ENCODE results near the gene IDE. TPM values are rescaled to one million over a fixed set of nuclear protein-coding genes. Genes with fewer than 3 reads are reported as not detected.

IDE gene
- total and polyA plus RNA-seq, 2 of the 13 experiments (the other 11 are each of a cell fraction or from before 2014, with no cell fraction given) = 16.1 to 52.1 TPM

DNA sequence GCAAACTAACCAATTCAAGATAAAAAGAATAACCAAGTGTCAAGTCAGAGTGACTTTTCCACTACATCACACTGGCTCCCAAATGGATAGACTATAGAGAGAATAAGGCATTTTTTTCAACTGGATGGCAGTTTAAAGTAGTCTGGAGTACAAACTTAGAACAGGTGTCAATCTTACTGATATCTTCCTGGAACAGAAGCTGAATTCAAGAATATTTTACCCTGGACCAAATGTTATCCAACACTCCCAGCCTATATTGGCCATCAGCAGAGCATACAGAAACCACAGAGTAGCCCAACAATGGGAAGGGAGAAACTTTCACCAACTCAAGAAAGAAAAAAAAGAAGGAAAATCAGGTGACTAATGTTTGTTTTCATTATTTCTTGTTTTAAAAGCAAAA lies 11.5 kb downstream of the IDE start (continued):
- TF ChIP-seq, protein P1, sequence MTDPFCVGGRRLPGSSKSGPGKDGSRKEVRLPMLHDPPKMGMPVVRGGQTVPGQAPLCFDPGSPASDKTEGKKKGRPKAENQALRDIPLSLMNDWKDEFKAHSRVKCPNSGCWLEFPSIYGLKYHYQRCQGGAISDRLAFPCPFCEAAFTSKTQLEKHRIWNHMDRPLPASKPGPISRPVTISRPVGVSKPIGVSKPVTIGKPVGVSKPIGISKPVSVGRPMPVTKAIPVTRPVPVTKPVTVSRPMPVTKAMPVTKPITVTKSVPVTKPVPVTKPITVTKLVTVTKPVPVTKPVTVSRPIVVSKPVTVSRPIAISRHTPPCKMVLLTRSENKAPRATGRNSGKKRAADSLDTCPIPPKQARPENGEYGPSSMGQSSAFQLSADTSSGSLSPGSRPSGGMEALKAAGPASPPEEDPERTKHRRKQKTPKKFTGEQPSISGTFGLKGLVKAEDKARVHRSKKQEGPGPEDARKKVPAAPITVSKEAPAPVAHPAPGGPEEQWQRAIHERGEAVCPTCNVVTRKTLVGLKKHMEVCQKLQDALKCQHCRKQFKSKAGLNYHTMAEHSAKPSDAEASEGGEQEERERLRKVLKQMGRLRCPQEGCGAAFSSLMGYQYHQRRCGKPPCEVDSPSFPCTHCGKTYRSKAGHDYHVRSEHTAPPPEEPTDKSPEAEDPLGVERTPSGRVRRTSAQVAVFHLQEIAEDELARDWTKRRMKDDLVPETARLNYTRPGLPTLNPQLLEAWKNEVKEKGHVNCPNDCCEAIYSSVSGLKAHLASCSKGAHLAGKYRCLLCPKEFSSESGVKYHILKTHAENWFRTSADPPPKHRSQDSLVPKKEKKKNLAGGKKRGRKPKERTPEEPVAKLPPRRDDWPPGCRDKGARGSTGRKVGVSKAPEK (CRISPR knock-in tag; IDR thresholded peaks at IDR 0.05; ENCODE audit: borderline replicate concordance) = no peak
- TF ChIP-seq ZNF644 (CRISPR knock-in tag; IDR thresholded peaks at IDR 0.05; ENCODE audit: low read depth) = no peak

DNA sequence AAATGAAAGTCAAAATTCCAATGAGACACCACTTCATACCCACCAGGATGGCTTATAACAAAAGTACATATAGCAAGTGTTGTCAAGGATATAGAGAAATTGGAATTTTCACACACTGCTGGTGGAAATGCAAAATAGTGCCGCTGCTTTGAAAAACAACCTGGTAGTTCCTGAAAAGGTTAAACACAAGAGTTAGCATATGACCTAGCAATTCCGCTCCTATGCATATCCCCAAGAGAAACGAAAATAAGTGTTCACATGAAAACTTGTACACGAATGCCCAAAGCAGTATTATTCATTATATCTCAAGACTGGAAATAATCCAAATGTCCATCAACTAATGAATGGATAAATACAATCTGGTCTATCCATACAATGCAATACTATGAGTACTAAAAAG lies 14.8 kb downstream of the IDE start:
- FAIRE-seq (no peak), ATAC-seq (no peak), DNase-seq (ENCODE audit: low spot score) (no peak)
- no TSS peak for BruUV-seq (replicated peaks)
- Histone ChIP-seq H4K20me1 (ENCODE audit: insufficient read depth, low read length) (no peaks in the 10 kb centered on the region; the same call in 1 of the 2 replicates), H3K4me1 (ENCODE audit: insufficient read depth, low read length) (no peaks in the 10 kb centered on the region), H3K27ac (ENCODE audit: extremely low read length, insufficient read depth, low read length) (no peak overlapping the region), H3K79me2 (ENCODE audit: insufficient read depth, low read length) (peaks cover 20% of the 10 kb centered on the region), H2AFZ (ENCODE audit: low read length) (no peak overlapping the region), H3K4me2 (ENCODE audit: low read depth, low read length) (no peak overlapping the region), H3K9me3 (ENCODE audit: low read length) (no peaks in the 10 kb centered on the region), H3K9ac (ENCODE audit: insufficient read depth, low read depth, low read length) (no peak overlapping the region), H3K27me3 (ENCODE audit: control insufficient read depth in 1 of 2, insufficient read depth in 2 of 2, low read length in 2 of 2) (no peaks in the 10 kb centered on the region), H3K4me3 (replicated peaks in 1 of 3; ENCODE audit: insufficient read depth in 1 of 3, low read depth in 2 of 3, low read length in 3 of 3) (no peak overlapping the region), H3K36me3 (replicated peaks in 1 of 2; ENCODE audit: control insufficient read depth in 1 of 2, insufficient read depth in 2 of 2, low read length in 2 of 2) (peaks cover 5 to 26% of the 10 kb centered on the region in 2 experiments)
- intact Hi-C loops (cut with micrococcal nuclease; ENCODE audit: unreplicated experiment) = no loop called here
- 97% methylated on average over 4 of the region's 4 CpGs for WGBS (ENCODE audit: low lambda C conversion rate)
- POLR2A ChIA-PET = no interaction called here
- CTCF ChIA-PET (ENCODE audit: low intra/inter-chr PET ratio, low total read pairs) = no interaction called here
- TF ChIP-seq ZNF335 (CRISPR knock-in tag; IDR thresholded peaks at IDR 0.05) (no peak), CENPX (CRISPR knock-in tag; IDR thresholded peaks at IDR 0.05) (no peak), STAG1 (CRISPR knock-in tag; IDR thresholded peaks at IDR 0.05) (no peak), ZNF232 (CRISPR knock-in tag; IDR thresholded peaks at IDR 0.05; ENCODE audit: borderline replicate concordance) (no peak), ZNF331 (CRISPR knock-in tag; IDR thresholded peaks at IDR 0.05) (no peak)
- TF ChIP-seq, protein P2, sequence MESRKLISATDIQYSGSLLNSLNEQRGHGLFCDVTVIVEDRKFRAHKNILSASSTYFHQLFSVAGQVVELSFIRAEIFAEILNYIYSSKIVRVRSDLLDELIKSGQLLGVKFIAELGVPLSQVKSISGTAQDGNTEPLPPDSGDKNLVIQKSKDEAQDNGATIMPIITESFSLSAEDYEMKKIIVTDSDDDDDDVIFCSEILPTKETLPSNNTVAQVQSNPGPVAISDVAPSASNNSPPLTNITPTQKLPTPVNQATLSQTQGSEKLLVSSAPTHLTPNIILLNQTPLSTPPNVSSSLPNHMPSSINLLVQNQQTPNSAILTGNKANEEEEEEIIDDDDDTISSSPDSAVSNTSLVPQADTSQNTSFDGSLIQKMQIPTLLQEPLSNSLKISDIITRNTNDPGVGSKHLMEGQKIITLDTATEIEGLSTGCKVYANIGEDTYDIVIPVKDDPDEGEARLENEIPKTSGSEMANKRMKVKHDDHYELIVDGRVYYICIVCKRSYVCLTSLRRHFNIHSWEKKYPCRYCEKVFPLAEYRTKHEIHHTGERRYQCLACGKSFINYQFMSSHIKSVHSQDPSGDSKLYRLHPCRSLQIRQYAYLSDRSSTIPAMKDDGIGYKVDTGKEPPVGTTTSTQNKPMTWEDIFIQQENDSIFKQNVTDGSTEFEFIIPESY (CRISPR knock-in tag; IDR thresholded peaks at IDR 0.05) = no peak
- TF ChIP-seq, protein P3, sequence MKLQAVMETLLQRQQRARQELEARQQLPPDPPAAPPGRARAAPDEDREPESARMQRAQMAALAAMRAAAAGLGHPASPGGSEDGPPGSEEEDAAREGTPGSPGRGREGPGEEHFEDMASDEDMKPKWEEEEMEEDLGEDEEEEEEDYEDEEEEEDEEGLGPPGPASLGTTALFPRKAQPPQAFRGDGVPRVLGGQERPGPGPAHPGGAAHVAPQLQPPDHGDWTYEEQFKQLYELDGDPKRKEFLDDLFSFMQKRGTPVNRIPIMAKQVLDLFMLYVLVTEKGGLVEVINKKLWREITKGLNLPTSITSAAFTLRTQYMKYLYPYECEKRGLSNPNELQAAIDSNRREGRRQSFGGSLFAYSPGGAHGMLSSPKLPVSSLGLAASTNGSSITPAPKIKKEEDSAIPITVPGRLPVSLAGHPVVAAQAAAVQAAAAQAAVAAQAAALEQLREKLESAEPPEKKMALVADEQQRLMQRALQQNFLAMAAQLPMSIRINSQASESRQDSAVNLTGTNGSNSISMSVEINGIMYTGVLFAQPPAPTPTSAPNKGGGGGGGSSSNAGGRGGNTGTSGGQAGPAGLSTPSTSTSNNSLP (IDR thresholded peaks at IDR 0.05; ENCODE audit: low read depth, low read length) = no peak
- TF ChIP-seq, protein P4, sequence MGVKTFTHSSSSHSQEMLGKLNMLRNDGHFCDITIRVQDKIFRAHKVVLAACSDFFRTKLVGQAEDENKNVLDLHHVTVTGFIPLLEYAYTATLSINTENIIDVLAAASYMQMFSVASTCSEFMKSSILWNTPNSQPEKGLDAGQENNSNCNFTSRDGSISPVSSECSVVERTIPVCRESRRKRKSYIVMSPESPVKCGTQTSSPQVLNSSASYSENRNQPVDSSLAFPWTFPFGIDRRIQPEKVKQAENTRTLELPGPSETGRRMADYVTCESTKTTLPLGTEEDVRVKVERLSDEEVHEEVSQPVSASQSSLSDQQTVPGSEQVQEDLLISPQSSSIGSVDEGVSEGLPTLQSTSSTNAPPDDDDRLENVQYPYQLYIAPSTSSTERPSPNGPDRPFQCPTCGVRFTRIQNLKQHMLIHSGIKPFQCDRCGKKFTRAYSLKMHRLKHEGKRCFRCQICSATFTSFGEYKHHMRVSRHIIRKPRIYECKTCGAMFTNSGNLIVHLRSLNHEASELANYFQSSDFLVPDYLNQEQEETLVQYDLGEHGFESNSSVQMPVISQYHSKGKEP (CRISPR knock-in tag; IDR thresholded peaks at IDR 0.05) = no peak
- in situ Hi-C loops (cut with HindIII; ENCODE audit: extremely low pct_ligation_motif_present, low pct_unique_long_range_greater_than_20kb) = no loop called here

Data from HepG2 (cell line).